BJ (cell line): ENCODE results near the gene RAP1GDS1. TPM values are rescaled to one million over a fixed set of nuclear protein-coding genes. Genes with fewer than 3 reads are reported as not detected.

Experiments used
- CTCF ChIA-PET: fragments of 350-600 bp; formaldehyde crosslinking; extraction: SDS; loops from one replicate; lab custom pipeline; 2021; ENCODE audit warnings: antibody characterized with exemption, inconsistent platforms; lab: Yijun Ruan, JAX
- POLR2A ChIA-PET: fragments of 300-600 bp; sonication (Branson Sonifier 250); formaldehyde crosslinking; extraction: SDS; loops from one replicate; lab custom pipeline; 2021; ENCODE audit warnings: antibody characterized with exemption; lab: Charles Lee
- DNase-seq: peaks from one replicate; pipeline ENCODE4 v3.0.0-alpha.2; 2011; ENCODE audit warnings: low read depth
- H3K27me3 ChIP-seq: 2 replicates; pipeline ENCODE4 v1.6.0; 2011; ENCODE audit warnings: low read length; ENCODE audit not compliant: control insufficient read depth, insufficient read depth
- H3K36me3 ChIP-seq: 2 replicates; pipeline ENCODE4 v1.5.1; 2011; ENCODE audit warnings: low read length; ENCODE audit not compliant: control insufficient read depth, insufficient read depth
- H3K4me3 ChIP-seq: 2 replicates; pipeline ENCODE4 v1.5.1; 2011; ENCODE audit warnings: low read depth, mild to moderate bottlenecking, control low read depth, low read length
- polyA plus RNA-seq: library from polyadenylated mRNA; depleted of rRNA; stranded (reverse); fragments of >200 nt; gene quantifications from 2 replicates; pipeline ENCODE4 v1.2.3, GENCODE V29; 2011
- TF ChIP-seq, protein P1 (sequence below): IDR thresholded peaks from 2 replicates; pipeline ENCODE4 v1.5.1; 2011; ENCODE audit warnings: low read depth, mild to moderate bottlenecking, control low read depth, inconsistent platforms, low read length, moderate library complexity; ENCODE audit not compliant: insufficient read depth

The RAP1GDS1 gene
- polyA plus RNA-seq, 1 experiment, result 35.1 TPM

DNA sequence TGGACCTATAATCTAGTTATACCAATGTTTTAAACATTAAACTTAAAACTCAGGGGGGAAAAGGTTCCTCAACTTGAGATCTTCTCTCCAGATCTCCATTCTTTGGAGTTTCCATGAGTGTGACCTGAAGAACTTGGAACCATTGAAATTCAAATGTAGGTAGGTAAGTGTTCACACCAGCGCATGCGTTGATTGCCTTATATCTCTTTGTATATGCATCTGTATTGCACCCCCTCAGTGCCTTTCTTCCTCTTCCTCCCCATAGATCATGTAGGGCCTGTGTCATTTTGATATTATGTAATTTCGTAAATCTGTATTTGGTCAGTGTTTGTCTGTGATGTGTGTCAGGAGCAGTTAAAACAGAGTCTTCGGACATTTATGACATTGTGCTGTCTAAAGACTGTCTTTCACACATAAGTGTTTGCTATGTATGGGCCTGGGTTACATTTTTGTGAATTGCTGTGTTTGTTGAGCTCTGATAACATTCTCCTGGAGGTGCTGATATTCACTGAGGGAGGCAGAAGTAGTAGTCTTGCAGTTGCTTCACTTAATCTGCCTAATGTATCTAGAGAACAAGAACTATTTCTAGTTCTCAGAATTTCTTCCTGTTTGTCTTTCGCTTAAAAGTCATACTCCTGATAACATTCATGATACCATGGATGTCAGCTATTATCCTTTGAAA is 126.3 kb downstream of the RAP1GDS1 start:
- H3K36me3 ChIP-seq, result no peaks in the 10 kb centered on the region
- no peak overlapping the region for H3K4me3 ChIP-seq
- DNase-seq, result no peak
- POLR2A ChIA-PET, result no interaction called here
- no peaks in the 10 kb centered on the region for H3K27me3 ChIP-seq
- TF ChIP-seq, protein P1, sequence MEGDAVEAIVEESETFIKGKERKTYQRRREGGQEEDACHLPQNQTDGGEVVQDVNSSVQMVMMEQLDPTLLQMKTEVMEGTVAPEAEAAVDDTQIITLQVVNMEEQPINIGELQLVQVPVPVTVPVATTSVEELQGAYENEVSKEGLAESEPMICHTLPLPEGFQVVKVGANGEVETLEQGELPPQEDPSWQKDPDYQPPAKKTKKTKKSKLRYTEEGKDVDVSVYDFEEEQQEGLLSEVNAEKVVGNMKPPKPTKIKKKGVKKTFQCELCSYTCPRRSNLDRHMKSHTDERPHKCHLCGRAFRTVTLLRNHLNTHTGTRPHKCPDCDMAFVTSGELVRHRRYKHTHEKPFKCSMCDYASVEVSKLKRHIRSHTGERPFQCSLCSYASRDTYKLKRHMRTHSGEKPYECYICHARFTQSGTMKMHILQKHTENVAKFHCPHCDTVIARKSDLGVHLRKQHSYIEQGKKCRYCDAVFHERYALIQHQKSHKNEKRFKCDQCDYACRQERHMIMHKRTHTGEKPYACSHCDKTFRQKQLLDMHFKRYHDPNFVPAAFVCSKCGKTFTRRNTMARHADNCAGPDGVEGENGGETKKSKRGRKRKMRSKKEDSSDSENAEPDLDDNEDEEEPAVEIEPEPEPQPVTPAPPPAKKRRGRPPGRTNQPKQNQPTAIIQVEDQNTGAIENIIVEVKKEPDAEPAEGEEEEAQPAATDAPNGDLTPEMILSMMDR, result no peak
- CTCF ChIA-PET, result no interaction called here

DNA sequence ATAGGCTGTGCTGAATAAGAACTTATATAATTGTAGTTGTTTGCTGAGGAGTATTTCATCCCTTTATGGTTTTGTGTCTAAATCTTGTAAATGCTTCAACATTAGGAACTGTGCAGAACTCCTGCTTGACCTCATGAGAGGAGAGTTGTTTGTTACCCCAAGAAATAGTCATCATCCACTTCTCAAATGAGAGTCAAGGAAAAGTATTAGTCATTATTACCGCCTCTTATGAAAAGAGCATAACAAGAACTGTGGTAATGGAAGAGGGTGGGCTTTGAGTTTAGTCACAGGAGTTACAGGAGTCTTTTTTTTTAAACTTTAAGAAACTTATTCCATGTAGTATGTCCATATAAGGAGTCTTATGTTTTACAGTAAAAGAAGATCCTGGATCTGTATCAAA is 132.9 kb downstream of the RAP1GDS1 start:
- no peak for DNase-seq
- Histone ChIP-seq H3K4me3 (no peak overlapping the region), H3K27me3 (no peaks in the 10 kb centered on the region), H3K36me3 (no peaks in the 10 kb centered on the region)
- ChIA-PET CTCF (interaction anchor here (0.9 kb wide), 1 partner anchor 73 kb away, joined by 3 read pairs; no protein-coding TSS in a partner anchor), POLR2A (no interaction called here)
- TF ChIP-seq, protein P1, result no peak

DNA sequence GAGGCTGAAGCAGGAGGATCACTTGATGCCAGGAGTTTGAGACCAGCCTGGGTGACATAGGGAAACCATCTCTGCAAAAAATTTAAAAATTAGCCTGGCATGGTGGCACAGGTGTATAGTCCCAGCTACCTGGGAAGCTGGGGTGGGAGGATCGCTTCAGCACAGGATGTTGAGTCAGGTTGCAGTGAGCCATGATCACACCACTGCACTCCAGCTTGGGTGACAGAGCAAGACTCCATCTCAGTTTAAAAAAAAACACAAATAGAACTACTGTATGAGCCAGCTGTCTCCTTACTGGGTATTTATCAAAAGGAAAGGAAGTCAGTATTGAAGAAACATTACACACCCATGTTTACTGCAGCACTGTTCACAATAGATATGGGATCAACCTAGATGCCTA is 138.7 kb downstream of the RAP1GDS1 start:
- CTCF ChIA-PET, result no interaction called here
- POLR2A ChIA-PET, result no interaction called here

DNA sequence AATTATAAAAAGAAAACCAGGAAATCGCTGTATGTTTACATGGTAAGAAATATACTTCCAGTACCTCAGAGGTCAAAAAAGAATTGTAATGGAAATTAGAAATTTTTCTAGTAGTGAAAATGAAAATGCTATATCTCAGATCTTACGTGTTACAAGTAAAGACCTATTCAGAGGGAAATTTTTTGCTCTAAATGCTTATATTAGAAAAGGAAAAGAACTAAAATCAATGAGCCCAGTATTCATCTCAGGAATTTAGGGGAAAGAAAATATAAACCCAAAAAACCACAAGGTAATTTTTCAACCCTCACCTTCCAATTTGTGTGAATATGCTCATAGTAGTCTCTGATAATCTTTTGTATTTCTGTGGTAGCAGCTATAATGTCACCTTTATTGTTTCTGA is 145.6 kb downstream of the RAP1GDS1 start:
- no peak for DNase-seq

More for the DNA sequence above, 138.7 kb downstream of the RAP1GDS1 start:
- Histone ChIP-seq H3K27me3 (no peaks in the 10 kb centered on the region), H3K36me3 (no peaks in the 10 kb centered on the region), H3K4me3 (no peak overlapping the region)
- TF ChIP-seq, protein P1, result no peak
- DNase-seq, result no peak

DNA sequence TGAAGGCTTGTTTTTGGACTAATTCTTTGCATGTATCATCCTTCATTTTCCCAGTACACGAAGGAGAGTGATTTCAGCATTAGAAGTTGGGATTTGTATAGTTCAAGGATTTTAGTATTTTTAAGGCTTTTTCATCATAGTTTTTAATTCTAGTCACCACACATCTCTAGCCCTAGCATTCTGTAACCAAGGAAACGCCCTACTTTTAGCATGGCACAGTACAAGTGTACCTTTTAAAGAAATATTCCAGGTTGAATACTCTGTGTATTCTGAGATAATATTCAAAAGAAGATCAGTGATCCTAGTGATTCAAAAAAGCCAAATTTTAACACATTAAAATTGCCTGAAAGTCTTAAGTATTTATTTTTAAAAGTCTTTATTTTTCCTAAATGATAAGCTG is 150.5 kb downstream of the RAP1GDS1 start:
- CTCF ChIA-PET, result no interaction called here
- POLR2A ChIA-PET, result no interaction called here
- no peak for DNase-seq
- H3K4me3 ChIP-seq, result no peak overlapping the region
- no peaks in the 10 kb centered on the region for H3K27me3 ChIP-seq
- TF ChIP-seq, protein P1, result no peak
- no peaks in the 10 kb centered on the region for H3K36me3 ChIP-seq

More for the DNA sequence above, 145.6 kb downstream of the RAP1GDS1 start:
- ChIA-PET CTCF (interaction anchor here (1.3 kb wide), 1 partner anchor 10 kb away, joined by 5 read pairs; no protein-coding TSS in a partner anchor), POLR2A (no interaction called here)
- H3K36me3 ChIP-seq, result no peaks in the 10 kb centered on the region
- no peak overlapping the region for H3K4me3 ChIP-seq
- no peaks in the 10 kb centered on the region for H3K27me3 ChIP-seq
- TF ChIP-seq, protein P1, result no peak
